PC-9 (cell line): ENCODE results near the gene ATE1. TPM values are rescaled to one million over a fixed set of nuclear protein-coding genes. Genes with fewer than 3 reads are reported as not detected.

ENCODE experiments used
- BruUV-seq: library from RNA; stranded (reverse); fragments of 400-500 nt; replicated peaks from 2 replicates; lab custom pipeline; 2021; lab: Mats Ljungman, UMichigan
- CTCF ChIA-PET: fragments of 300-600 bp; sonication (Branson Sonifier 250); formaldehyde crosslinking; loops from one replicate; lab custom pipeline; 2022; ENCODE audit warnings: antibody characterized with exemption; lab: Charles Lee
- POLR2A ChIA-PET: fragments of 300-600 bp; sonication (Branson Sonifier 250); formaldehyde crosslinking; loops from one replicate; lab custom pipeline; 2022; ENCODE audit warnings: antibody characterized with exemption; ENCODE audit not compliant: unreplicated experiment; lab: Charles Lee
- DNase-seq, 2 experiments: peaks; one replicate each; pipeline versions ENCODE4 v3.0.0 to v3.0.0-alpha.2; 2015 to 2022; ENCODE audit warnings: mixed read lengths in 1 of 2
- H2AFZ ChIP-seq: fragments of 200-600 bp; sonication (generic); 2 replicates; pipeline ENCODE4 v1.8.1; 2017; ENCODE audit warnings: antibody characterized with exemption
- H3F3A ChIP-seq: fragments of 200-600 bp; sonication (generic); 2 replicates; pipeline ENCODE4 v1.8.1; 2017; ENCODE audit warnings: antibody characterized with exemption, mild to moderate bottlenecking, low read depth; ENCODE audit not compliant: insufficient read depth
- H3K27ac ChIP-seq: fragments of 200-600 bp; sonication (generic); 2 replicates; pipeline ENCODE4 v1.6.1; 2016; ENCODE audit warnings: mixed run types
- H3K27me3 ChIP-seq: fragments of 200-600 bp; sonication (generic); 2 replicates; pipeline ENCODE4 v1.6.1; 2016; ENCODE audit warnings: low read depth, mixed run types; ENCODE audit not compliant: insufficient read depth
- H3K36me3 ChIP-seq: fragments of 200-600 bp; sonication (generic); 2 replicates; pipeline ENCODE4 v1.6.1; 2016; ENCODE audit warnings: low read depth, mixed run types
- H3K4me1 ChIP-seq: fragments of 200-600 bp; sonication (generic); replicated peaks from 2 replicates; pipeline ENCODE4 v1.6.1; 2016; ENCODE audit warnings: mixed run types; ENCODE audit not compliant: insufficient read depth
- H3K4me2 ChIP-seq: fragments of 200-600 bp; sonication (generic); 2 replicates; pipeline ENCODE4 v1.6.1; 2017; ENCODE audit warnings: mixed run types
- H3K4me3 ChIP-seq: fragments of 200-600 bp; sonication (generic); 2 replicates; pipeline ENCODE4 v1.6.1; 2016; ENCODE audit warnings: mixed run types
- H3K79me2 ChIP-seq: fragments of 200-600 bp; sonication (generic); 2 replicates; pipeline ENCODE4 v1.6.1; 2017; ENCODE audit warnings: low read depth, mixed run types
- H3K9me2 ChIP-seq: fragments of 200-600 bp; sonication (generic); 2 replicates; pipeline ENCODE4 v1.8.1; 2017; ENCODE audit warnings: mild to moderate bottlenecking; ENCODE audit not compliant: insufficient read depth
- H3K9me3 ChIP-seq: fragments of 200-600 bp; sonication (generic); 2 replicates; pipeline ENCODE4 v1.8.1; 2016; ENCODE audit warnings: low read depth; ENCODE audit not compliant: insufficient read depth
- H4K20me1 ChIP-seq: fragments of 200-600 bp; sonication (generic); 2 replicates; pipeline ENCODE4 v1.8.1; 2017; ENCODE audit not compliant: insufficient read depth
- EZH2 ChIP-seq: fragments of 200-600 bp; sonication (generic); IDR thresholded peaks from 2 replicates; pipeline ENCODE4 v1.8.0; 2017; ENCODE audit warnings: antibody characterized with exemption, low read depth
- intact Hi-C: fragments of 100-400 bp; cut with micrococcal nuclease; formaldehyde crosslinking; loops from one replicate; pipeline ENCODE4 v1.10.0; 2022; ENCODE audit not compliant: unreplicated experiment
- total RNA-seq: library from RNA; stranded (reverse); gene quantifications from 2 replicates; pipeline ENCODE4 v1.2.3, GENCODE V29; 2021
- TF ChIP-seq, protein P1 (sequence below): fragments of 200-600 bp; sonication (generic); conservative IDR thresholded peaks from 2 replicates; pipeline ENCODE4 v1.6.1; 2017; ENCODE audit warnings: mixed run types, antibody characterized with exemption, mild to moderate bottlenecking, moderate library complexity

Gene ATE1
- total RNA-seq, 1 experiment from 2014 or later, result 14.8 TPM

DNA sequence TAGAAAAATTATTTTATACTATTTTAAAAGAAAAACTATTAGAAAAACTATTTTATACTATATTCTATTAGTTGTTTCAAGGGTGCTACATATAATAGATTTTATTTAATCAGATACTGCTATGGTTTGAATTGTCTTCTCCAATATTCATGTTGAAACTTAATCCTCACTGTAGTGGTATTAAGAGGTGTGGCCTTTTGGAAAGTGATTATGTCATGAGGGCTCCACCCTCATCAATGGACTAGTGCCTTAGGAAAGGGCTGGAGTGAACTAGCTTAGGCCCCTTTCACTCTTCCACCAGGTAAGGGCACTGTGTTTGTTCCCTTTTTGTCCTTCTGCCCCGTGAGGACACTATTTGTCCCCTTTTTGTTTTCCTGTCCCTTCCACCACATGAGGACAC lies 111.6 kb downstream of the ATE1 start:
- Histone ChIP-seq H3F3A (no peaks in the 10 kb centered on the region), H3K4me3 (no peak overlapping the region), H3K4me1 (no peaks in the 10 kb centered on the region), H3K79me2 (no peaks in the 10 kb centered on the region), H3K27ac (no peak overlapping the region), H3K4me2 (no peak overlapping the region), H3K36me3 (no peaks in the 10 kb centered on the region), H4K20me1 (no peaks in the 10 kb centered on the region), H3K27me3 (no peaks in the 10 kb centered on the region), H3K9me3 (no peaks in the 10 kb centered on the region), H2AFZ (no peak overlapping the region), H3K9me2 (no peaks in the 10 kb centered on the region)
- ChIA-PET CTCF (no interaction called here), POLR2A (no interaction called here)
- BruUV-seq, result no TSS peak
- no peak for DNase-seq
- TF ChIP-seq, protein P1, sequence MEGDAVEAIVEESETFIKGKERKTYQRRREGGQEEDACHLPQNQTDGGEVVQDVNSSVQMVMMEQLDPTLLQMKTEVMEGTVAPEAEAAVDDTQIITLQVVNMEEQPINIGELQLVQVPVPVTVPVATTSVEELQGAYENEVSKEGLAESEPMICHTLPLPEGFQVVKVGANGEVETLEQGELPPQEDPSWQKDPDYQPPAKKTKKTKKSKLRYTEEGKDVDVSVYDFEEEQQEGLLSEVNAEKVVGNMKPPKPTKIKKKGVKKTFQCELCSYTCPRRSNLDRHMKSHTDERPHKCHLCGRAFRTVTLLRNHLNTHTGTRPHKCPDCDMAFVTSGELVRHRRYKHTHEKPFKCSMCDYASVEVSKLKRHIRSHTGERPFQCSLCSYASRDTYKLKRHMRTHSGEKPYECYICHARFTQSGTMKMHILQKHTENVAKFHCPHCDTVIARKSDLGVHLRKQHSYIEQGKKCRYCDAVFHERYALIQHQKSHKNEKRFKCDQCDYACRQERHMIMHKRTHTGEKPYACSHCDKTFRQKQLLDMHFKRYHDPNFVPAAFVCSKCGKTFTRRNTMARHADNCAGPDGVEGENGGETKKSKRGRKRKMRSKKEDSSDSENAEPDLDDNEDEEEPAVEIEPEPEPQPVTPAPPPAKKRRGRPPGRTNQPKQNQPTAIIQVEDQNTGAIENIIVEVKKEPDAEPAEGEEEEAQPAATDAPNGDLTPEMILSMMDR, result no peak
- no peak for TF ChIP-seq EZH2
- intact Hi-C loops, result no loop called here

DNA sequence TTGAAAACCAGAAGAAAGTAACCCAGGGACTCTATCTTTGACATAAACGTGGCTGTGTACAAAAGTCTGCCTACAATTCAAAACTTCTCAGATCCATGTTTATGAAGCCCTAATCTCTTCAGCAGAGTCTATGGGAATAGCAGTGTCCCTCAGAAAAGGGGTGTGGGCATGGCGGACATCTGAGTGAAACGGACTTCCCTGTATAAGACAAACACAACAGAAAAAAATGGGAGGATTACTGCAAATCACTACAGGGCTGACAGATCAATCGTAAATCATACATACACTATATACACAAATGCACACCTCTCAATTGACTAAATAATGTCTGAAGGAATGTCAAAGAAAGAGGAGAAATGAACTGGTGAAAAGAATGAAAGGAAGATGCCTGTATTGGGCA lies 114.0 kb downstream of the ATE1 start:
- H3K4me3 ChIP-seq, result no peak overlapping the region
- TF ChIP-seq EZH2, result no peak
- TF ChIP-seq, protein P1, result no peak
- no peak overlapping the region for H3K27ac ChIP-seq
- intact Hi-C loops, result no loop called here
- no peaks in the 10 kb centered on the region for H3K4me1 ChIP-seq
- DNase-seq, result no peak
- H3K79me2 ChIP-seq, result no peaks in the 10 kb centered on the region
- H3K9me3 ChIP-seq, result no peaks in the 10 kb centered on the region
- CTCF ChIA-PET, result no interaction called here
- H2AFZ ChIP-seq, result no peak overlapping the region
- H3K27me3 ChIP-seq, result no peaks in the 10 kb centered on the region
- no peaks in the 10 kb centered on the region for H3K9me2 ChIP-seq
- POLR2A ChIA-PET, result no interaction called here
- H3F3A ChIP-seq, result no peaks in the 10 kb centered on the region
- BruUV-seq, result no TSS peak
- no peak overlapping the region for H3K4me2 ChIP-seq
- H3K36me3 ChIP-seq, result no peaks in the 10 kb centered on the region
- H4K20me1 ChIP-seq, result no peaks in the 10 kb centered on the region

DNA sequence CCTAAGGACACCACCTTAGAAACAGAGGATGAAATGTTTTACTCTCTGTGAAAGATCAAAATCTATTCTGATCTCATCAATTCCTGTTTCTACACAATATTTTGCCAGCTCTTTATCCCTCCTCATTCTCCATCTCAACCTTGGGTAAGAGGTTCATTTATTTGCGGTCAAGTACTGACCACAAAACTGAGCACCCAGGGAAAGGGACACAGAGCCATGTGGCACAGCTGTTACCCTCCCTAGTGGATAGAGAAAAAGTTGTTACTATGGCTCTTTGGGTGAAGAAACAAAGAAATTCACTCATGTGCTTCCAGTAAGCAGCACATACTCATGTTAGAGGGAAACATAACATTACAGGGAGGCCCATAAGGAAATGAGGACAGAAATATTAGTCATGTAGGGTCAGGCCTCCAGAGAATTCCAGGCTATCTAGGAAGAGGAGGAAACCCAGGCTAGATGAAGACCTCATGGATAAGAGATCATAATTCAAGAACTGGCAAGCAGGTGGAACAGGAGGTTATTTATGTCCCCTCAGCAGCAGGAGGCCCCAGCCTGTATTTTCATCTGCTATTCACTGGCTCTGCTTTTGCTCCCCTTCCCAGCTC lies 114.5 kb downstream of the ATE1 start:
- Histone ChIP-seq H3K4me3 (no peak overlapping the region), H3K79me2 (no peaks in the 10 kb centered on the region), H3K27me3 (no peaks in the 10 kb centered on the region), H3K9me2 (no peaks in the 10 kb centered on the region), H3K9me3 (no peaks in the 10 kb centered on the region), H3K27ac (no peak overlapping the region), H3K4me2 (no peak overlapping the region), H2AFZ (no peak overlapping the region), H3K36me3 (no peaks in the 10 kb centered on the region), H3K4me1 (no peaks in the 10 kb centered on the region), H3F3A (no peaks in the 10 kb centered on the region), H4K20me1 (no peaks in the 10 kb centered on the region)
- POLR2A ChIA-PET, result no interaction called here
- TF ChIP-seq, protein P1, result no peak
- no peak for TF ChIP-seq EZH2
- CTCF ChIA-PET, result no interaction called here
- intact Hi-C loops, result no loop called here
- DNase-seq, result no peak
- BruUV-seq, result no TSS peak
